ENCODE data around the gene LSM10. TPM values are rescaled to one million over a fixed set of nuclear protein-coding genes. Genes with fewer than 3 reads are reported as not detected.

LSM10 gene
- total RNA-seq, 1 donor from 2014 or later, result 62.7 TPM

GRCh38 chr1:36442337-36442736, 44.6 kb upstream of the LSM10 start:
- ChIA-PET CTCF (no interaction called here), POLR2A (interaction anchor here (1.1 kb wide), 1 partner anchor 22 kb away, joined by 3 read pairs; the partner anchor contains the start of gene MRPS15)
- Mint-ChIP-seq H3K4me3 (no peak overlapping the region), H3K9me3 (no peaks in the 10 kb centered on the region), H3K36me3 (ENCODE audit: low read depth) (no peaks in the 10 kb centered on the region), H3K27me3 (no peaks in the 10 kb centered on the region), H3K4me1 (no peaks in the 10 kb centered on the region), H3K27ac (no peak overlapping the region)
- ATAC-seq (ENCODE audit: low read depth) (no peak), DNase-seq (no peak)
- TF ChIP-seq CTCF (IDR thresholded peaks at IDR 0.05), result no peak
- intact Hi-C loops (cut with micrococcal nuclease), result no loop called here

GRCh38 chr1:36440646-36441045, 42.9 kb upstream of the LSM10 start:
- Mint-ChIP-seq H3K27ac (no peak overlapping the region), H3K9me3 (no peaks in the 10 kb centered on the region), H3K4me1 (no peaks in the 10 kb centered on the region), H3K36me3 (ENCODE audit: low read depth) (no peaks in the 10 kb centered on the region), H3K27me3 (no peaks in the 10 kb centered on the region), H3K4me3 (no peak overlapping the region)
- ATAC-seq (ENCODE audit: low read depth) (no peak), DNase-seq (no peak)
- TF ChIP-seq CTCF (IDR thresholded peaks at IDR 0.05), result no peak
- POLR2A ChIA-PET, result no interaction called here
- intact Hi-C loops (cut with micrococcal nuclease), result no loop called here
- CTCF ChIA-PET, result no interaction called here

GRCh38 chr1:36440044-36440443, 42.3 kb upstream of the LSM10 start:
- Mint-ChIP-seq H3K4me3 (no peak overlapping the region), H3K4me1 (no peaks in the 10 kb centered on the region), H3K27ac (no peak overlapping the region), H3K9me3 (no peaks in the 10 kb centered on the region), H3K27me3 (no peaks in the 10 kb centered on the region), H3K36me3 (ENCODE audit: low read depth) (no peaks in the 10 kb centered on the region)
- ChIA-PET POLR2A (no interaction called here), CTCF (no interaction called here)
- ATAC-seq (ENCODE audit: low read depth) (no peak), DNase-seq (no peak)
- intact Hi-C loops (cut with micrococcal nuclease), result no loop called here
- no peak for TF ChIP-seq CTCF (IDR thresholded peaks at IDR 0.05)

GRCh38 chr1:36438715-36439114, 41.0 kb upstream of the LSM10 start:
- intact Hi-C loops (cut with micrococcal nuclease), result no loop called here
- Mint-ChIP-seq H3K4me1 (no peaks in the 10 kb centered on the region), H3K36me3 (ENCODE audit: low read depth) (no peaks in the 10 kb centered on the region), H3K27me3 (no peaks in the 10 kb centered on the region), H3K27ac (no peak overlapping the region), H3K9me3 (no peaks in the 10 kb centered on the region), H3K4me3 (no peak overlapping the region)
- DNase-seq (no peak), ATAC-seq (ENCODE audit: low read depth) (no peak)
- CTCF ChIA-PET, result no interaction called here
- POLR2A ChIA-PET, result no interaction called here
- no peak for TF ChIP-seq CTCF (IDR thresholded peaks at IDR 0.05)

GRCh38 chr1:36436821-36437220, 39.1 kb upstream of the LSM10 start:
- no peaks in the 10 kb centered on the region for H3K9me3 Mint-ChIP-seq
- H3K36me3 Mint-ChIP-seq (ENCODE audit: low read depth), result no peaks in the 10 kb centered on the region
- no peak for TF ChIP-seq CTCF (IDR thresholded peaks at IDR 0.05)
- no peaks in the 10 kb centered on the region for H3K4me1 Mint-ChIP-seq
- ChIA-PET CTCF (no interaction called here), POLR2A (no interaction called here)
- intact Hi-C loops (cut with micrococcal nuclease), result no loop called here
- ATAC-seq (ENCODE audit: low read depth) (no peak), DNase-seq (no peak)
- H3K27me3 Mint-ChIP-seq, result no peaks in the 10 kb centered on the region
- no peak overlapping the region for H3K27ac Mint-ChIP-seq
- H3K4me3 Mint-ChIP-seq, result no peak overlapping the region

All from activated B cell treated with CpG ODN at 0.5 μM for 24 hours (primary cell).